Ovary (tissue), 1 donor: ENCODE results near the gene MLNR.

Source experiments
- EP300 ChIP-seq: sonication (generic); formaldehyde crosslinking; IDR thresholded peaks from one replicate; pipeline ENCODE4 v1.6.1; 2017; ENCODE audit warnings: antibody characterized with exemption
- POLR2A ChIP-seq: fragments of 450-650 bp; IDR thresholded peaks from one replicate; pipeline ENCODE4 v1.6.1; 2017; ENCODE audit warnings: antibody characterized with exemption, mild to moderate bottlenecking, moderate library complexity

GRCh38 chr13:49259586-49259985 lies 39.4 kb downstream of the MLNR start:
- no peak for TF ChIP-seq EP300
- TF ChIP-seq POLR2A: no peak
